GM23248 (cell line): ENCODE data around the gene FADS3.

Experiments used
- EZH2 ChIP-seq: fragments of 200-600 bp; sonication (generic); IDR thresholded peaks from 2 replicates; pipeline ENCODE4 v1.6.1; 2018; ENCODE audit warnings: antibody characterized with exemption, mild to moderate bottlenecking; ENCODE audit not compliant: insufficient read depth, poor library complexity, severe bottlenecking
- EZH2phosphoT487 ChIP-seq: fragments of 200-600 bp; sonication (generic); IDR thresholded peaks from 2 replicates; pipeline ENCODE4 v1.6.1; 2018; ENCODE audit warnings: antibody characterized with exemption, moderate library complexity, mild to moderate bottlenecking, low read depth; ENCODE audit not compliant: insufficient read depth

- TF ChIP-seq EZH2phosphoT487 = no peak
- no peak for TF ChIP-seq EZH2
Observed at GRCh38 chr11:61901397-61901796, 10.1 kb upstream of the FADS3 start.
